Stimulated activated CD4-positive, alpha-beta T cell treated with anti-CD3 and anti-CD28 coated beads, TNF-alpha, amount 100 ng/mL, for 1 hour (primary cell): Measurements from ENCODE around the gene MORC1.

Source experiments
- DNase-seq, 3 donors: peaks; one replicate each; pipeline ENCODE4 v3.0.0-alpha.2; 2020; ENCODE audit warnings: low read depth in 3 of 3, low spot score in 1 of 3

MORC1 gene

DNA sequence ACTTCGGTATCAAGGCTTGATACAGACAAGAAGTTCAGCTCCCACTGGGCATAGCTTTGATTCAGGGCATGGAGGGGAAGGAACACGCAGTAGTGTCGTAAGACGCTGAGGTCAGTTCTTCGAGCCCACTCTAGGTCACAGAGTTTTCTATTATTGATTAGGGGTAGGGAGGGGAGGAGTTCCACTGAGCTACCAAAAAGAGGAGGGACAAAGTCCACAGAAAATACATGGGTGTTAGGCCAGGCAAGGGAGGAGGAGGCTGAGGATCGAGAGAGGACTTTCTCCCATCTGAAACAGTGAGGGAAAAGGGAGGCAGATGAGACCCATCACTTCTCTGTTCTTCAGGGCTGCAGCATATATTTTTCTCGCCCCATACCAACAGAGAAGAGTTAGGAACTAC is 89.2 kb downstream of the MORC1 start:
- no peak for DNase-seq

DNA sequence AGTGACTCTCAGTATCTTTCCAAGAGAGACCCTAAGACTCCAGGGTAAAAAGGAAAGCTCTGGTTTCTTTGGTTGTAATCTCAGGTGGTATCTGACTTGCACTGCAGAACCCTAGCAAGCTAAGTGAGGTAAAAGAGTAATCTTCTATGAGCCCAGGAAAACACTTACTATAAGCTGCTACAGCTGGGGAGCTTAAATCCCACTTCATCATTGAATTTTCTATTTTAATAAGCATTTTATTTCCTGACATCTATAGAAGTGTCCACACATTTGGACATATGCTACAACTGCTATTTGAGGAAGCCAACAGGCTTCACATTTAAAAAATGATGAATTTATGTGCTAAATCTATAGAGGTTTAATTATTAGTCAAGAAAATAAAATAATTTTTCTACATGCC is 91.1 kb downstream of the MORC1 start:
- no peak for DNase-seq

DNA sequence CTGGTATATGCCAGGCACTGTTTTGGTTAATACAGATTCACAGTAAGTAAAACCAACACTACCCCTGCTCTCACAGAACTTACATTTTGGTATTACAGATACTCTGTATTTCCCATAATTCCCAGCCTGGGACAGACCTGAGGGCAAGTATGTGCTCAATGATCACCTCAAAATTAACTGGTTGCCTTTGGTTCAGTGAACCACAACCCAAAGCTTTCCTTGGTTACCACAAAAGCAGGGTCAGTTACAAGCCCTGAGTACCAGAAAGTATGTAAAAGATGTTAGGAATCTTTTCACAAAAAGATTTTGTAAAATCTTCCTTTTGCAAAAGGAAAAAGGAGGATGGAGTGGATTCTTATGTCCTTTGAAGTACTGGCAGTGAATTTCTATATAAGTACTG is 92.0 kb downstream of the MORC1 start:
- no peak for DNase-seq

DNA sequence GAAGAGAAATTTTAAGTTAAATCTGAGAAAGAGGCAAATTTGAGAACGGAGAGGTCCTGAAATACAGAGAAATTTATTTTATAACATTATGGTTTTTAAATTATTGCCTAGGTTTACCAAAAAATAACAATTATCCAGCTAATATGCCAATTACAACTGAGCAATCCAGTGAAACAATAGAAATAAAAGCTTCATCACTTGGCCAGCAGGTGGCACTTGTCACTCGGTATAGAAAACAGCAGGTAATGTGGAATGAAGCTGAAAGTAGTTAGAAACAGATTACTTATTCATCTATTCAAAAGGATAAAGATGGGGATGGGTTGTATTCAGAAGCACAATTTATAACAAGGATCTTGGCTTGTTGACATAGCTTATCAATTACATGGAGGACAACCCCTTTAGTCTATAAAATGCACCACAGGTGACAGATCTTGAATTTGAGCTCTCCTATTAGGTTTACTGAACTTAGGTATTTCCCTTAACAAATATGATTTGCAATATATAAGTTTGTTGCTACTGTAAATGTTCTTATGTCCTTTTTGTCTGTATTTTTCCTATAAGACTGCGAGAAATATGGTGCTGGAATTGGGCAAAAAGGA is 94.2 kb downstream of the MORC1 start:
- DNase-seq, result no peak

DNA sequence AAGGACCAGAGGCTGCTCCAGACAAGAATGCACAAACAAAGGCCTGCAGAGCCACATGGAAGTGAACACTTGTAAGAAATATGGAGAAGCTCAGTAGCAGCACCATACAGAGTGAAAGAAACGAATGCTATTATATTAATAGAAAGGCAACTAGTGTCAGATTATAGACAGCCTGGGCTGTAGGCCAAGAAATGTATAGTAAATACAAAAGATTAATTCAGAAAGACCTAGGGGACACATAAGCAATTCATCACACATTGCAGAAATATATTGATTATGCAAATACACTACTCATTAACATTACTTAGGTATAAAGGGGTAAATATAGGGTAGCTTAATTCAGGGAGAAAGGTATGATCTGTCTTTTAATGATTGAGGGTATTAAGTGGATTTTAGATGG is 94.8 kb downstream of the MORC1 start:
- no peak for DNase-seq

DNA sequence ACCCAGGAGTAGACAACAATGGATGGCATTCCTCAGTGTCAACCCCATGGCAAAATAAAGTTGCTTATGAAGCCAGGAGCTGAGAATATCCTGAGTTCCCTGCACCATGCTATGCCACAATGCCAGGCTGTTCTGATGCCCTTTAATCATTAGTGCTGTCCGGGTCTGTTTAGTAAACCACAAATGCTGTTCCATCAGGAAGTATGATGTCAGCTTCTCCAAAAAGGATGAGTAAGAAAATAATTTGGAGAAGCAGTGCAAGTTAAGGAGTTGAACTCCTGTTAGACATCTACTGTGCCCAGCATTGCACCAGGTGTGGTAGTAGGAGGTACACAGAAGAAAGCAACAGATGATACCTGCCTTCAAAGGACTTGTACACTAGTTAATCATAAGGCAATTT is 96.4 kb downstream of the MORC1 start:
- DNase-seq, result no peak

DNA sequence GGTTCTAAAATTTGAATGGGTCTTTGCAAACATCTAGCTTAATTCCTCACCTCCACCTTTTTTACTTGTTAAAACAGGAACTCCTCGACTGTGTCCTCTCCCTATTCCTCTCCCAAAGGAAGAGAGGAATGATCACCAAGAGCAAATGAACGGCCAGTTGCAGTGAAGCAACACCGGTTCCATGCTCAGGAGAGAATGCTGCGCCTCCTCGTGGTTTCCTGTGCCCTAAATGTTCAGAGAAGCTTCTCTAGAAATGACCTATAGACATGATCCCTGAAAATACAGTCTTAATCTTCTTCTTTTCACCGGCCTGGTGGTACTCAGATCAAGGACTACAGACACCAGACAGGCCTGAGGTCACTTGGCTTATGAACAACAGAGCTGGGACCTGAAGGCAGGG is 99.1 kb downstream of the MORC1 start:
- no peak for DNase-seq

DNA sequence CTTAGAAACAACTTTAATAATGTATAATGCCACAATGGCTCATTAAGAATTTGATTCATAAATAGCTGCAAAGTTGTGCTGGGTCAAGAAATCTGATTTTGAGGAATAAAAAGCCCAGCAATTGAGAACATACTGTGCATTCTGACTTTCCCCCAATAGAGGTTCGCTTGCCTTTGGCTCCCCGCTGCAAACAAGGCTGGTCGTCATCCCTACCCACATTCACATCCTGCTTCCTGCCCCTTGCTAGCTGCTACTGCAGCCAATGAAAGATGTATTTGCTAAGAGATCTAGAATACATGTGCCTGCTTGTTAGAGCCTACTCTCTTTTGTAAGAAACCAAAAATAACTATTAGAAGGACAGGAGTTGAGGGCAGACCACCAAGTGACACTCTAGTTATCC is 112.5 kb downstream of the MORC1 start:
- no peak for DNase-seq

DNA sequence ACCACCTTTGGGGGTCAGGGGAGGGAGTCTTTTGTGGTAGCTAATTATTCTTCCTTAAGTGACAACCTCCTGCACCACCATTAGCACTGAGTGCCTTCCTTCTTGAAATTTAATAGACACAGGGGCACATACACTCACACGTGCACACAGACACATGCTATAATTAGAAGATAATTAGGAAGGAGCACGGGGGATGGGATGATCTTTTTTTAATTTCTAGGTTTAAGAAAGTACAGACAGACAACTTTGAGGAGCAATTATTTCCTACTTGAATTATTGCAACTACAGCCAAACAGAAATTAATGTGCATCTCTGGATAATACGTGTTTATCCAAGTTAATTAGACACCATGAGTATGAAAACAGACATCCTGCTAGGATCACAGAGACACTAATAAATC is 119.5 kb downstream of the MORC1 start:
- no peak for DNase-seq

DNA sequence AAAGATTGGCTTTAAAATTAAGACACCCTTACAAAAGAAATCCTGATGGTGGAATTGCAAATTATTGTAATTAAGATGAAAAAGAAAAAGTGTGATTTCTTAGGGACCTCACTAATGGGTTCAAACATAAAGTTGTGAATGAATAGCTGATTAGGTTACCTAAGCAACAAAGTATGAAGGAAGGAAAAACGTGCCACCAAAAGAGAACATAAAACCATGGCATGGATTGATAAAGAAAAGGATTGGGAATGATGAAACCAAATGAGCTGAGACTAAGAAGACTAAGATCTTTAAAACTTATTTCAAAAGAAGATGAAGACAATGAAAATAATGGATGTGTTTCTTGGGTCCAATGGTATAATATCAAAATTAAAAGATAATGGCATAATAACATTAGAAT is 132.1 kb downstream of the MORC1 start:
- no peak for DNase-seq

DNA sequence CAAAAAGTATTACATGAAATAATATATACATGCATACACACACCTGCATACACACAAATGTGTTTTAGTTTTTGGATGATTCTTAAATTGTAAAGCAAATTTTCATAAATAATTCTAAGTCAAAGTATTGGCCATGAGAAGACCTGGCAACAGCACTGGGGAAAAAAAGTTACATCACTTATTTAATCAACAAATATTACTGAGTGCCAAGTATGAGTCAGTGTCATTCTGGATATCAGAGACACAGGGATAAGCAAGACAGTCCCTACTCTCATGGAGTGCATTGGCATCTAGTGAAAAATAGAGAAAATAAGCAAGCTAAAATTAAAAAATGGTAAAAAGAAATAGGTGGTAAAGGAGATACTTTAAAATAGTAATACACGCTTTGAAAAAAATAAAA is 134.9 kb downstream of the MORC1 start:
- DNase-seq, result no peak

DNA sequence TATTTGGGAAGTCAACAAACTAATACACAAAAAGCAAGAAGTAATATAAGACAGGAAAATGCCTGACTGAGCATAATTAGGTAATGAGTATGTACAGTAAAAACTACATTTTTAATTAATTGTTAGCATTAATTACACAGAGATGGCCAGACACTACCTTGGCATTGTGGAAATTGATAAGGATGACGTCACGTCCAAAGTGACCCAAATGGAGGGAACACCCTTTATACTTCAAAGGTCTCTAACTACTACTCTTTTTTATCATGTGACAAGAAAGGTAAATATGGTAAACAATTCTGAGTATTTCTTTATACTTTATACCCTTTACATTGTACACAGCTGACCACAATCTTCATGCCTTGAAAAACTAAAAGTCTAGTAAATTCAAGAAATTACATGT is 141.9 kb downstream of the MORC1 start:
- DNase-seq, result no peak

DNA sequence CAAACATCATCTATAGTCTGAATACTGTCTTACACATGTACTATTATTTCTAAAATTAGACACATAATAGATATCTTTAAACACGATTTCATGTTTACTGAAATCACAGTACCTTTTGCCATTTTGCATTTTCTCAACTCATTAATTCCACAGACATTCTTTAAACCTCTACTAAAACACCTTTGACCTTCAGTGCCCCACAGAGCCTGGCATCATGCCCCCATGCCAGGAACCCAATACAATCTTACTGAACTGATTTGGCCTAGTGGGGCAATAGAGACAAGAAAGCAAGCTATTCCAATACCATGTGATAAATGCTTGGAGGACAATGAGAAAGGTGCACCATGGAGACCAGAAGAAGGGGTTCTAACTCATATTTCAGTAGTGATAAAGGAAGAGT is 144.9 kb downstream of the MORC1 start:
- no peak for DNase-seq

DNA sequence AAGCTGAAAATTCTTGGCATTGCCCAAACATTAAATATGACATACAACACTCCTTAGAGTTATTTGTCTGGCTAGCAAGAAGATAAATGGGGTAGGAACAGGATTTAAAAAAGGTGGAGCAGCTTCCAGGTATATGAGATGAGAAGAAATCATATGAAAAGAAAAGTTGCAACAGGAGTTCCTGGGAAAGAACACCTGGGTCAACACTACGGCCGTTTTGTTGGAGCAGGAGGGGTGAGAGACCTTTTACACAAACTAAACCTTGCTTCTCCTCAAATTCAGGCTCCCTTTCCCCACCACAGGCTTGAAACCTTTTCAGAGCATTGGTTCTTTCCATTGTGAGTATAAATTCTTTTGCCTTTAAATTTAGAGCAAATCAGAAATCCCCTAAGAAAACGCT is 145.5 kb downstream of the MORC1 start:
- no peak for DNase-seq

DNA sequence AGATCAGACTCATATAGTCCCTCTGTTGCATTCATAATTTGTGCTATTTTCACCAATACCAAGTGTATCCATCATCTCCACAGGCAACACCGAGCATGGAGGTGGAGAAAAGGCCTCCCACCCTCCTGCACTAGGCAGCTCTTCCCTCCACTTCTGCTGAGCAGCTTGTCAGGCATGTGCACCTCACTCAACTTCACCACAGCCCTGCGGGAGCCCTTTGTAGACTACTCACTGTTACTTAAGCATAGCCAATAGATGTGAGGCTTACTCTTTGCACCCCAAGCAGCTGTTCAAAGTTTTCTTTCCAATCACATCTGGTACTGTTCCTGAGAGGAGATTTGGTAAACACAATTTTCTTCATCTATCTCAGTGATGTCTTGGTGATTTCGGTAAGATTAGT is 147.4 kb downstream of the MORC1 start:
- DNase-seq, result no peak

DNA sequence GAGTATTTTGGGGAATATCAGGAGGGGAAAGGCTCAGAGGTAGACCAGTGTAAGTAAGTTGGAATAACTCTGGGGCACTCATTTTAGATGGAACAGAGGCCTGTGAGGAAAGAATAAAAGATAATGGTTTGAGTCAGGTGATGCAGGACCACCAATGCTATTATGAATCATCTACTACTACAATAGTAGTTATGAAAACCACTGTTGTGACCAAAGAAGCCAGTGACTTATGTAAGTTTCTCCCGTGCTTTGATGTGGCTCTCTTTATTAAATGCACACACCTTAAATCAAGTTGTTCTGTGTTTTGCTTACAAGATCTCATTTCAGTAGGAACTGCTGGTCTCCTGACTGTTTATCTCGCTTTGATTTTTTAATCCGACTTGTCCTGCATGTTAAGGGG is 151.2 kb downstream of the MORC1 start:
- DNase-seq, result no peak

DNA sequence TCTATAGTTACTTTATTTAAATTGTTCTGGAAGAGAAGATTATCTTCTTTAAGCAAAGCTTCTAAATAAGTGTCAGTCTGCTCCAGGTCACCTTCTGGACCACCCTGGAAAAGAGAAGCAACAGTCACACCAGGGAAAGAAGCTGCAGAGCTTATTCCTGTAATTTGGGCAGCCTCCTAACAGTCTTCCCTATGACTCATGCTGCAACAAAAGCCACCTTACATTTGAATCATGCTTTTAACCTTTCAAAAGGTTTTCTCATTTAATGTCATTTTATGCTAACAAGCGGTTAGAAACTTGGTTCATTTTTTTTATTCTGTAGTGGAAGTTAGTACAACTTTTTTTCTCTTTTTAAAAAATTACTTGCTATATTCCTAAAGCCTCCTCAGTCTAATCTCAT is 158.9 kb downstream of the MORC1 start:
- no peak for DNase-seq

DNA sequence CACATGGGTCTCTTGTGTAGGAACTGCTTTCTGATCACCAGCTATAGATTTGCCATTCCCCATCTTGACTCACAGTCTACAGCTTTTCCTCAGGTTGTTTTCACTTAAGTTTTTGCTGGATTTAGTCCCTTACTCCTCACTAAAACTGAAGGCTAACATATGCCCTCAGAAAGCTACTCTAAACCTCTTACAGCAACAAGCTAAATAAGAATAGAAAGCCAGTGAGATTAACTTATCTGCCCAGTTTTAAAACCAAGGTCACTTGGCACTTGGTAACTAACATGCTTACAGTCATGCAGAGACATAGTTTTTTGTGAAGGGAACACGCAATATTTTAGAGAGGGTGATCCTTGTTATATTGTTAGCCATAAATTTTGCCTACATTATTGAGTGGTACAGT is 164.2 kb downstream of the MORC1 start, which contains the start of gene GUCA1C:
TSS of gene GUCA1C (minus strand) at position 180 of the 400 bp plus-strand sequence. CDS start at position 63, 117 bp downstream.
- DNase-seq, result no peak

DNA sequence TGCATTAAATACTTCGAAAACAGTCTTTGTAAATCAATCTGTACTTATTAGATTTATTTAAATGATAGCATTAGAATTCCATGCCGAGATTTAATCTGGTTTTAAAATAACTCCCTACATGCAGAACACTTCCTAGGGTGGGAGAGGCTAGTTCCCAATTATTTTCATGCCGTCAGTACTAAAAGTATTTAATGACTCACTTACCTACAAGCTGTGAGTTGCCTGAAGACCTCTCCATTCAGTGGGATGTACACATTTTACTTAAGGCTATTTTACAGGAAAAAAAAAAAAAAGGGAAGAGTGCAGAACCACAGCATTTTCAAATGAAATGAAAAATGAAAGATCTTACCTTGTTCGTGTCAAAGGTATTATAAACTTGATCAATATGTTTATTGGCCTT is 164.7 kb downstream of the MORC1 start:
- no peak for DNase-seq

DNA sequence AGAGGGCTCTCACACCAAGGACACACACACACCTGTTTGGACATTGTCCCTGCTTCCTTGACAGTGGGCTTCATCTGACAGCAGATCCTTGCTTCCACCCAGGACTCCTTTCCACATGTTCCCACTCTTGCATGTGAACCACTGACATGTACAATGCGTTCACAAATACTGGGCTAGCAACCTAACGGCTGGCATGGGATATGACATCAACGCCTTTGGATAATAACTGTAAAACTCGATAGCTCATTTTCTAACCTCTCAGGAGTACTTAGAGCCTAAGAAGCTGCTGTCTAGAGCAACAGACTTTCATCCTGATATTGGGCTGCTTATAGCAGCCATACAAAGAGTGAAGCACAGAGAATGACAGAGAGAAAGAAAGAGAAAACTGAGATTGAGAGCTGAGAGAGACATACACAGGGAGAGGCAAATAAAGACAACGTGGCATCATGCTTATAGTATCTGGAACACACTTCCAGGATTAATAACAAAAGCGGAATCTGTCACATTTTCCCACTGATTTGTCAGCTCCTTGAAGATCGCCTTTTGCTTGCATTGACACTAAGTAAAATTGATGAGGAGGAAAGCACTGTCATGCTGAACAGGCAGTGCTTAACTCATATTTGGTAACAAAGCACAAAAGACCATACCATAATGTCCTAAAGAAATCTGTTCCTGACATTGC is 166.0 kb downstream of the MORC1 start:
- no peak for DNase-seq

DNA sequence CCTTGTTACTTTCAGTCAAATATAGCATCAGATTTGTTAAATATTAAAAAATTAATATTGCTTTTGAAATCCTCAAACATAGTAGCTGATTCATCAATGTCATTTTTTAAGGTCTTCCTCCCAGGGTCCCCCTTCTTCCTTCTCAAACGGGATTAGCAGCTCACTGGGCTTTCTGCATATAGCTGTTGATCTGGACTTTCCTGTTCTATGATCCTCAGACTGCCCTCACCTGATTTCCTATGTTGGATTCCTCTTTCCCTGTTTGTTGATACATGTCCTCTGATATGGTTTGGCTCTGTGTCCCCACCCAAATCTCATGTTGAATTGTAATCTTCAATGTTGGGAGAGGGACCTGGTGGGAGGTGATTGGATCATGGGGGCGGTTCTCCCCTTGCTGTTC is 170.1 kb downstream of the MORC1 start:
- DNase-seq, result no peak

DNA sequence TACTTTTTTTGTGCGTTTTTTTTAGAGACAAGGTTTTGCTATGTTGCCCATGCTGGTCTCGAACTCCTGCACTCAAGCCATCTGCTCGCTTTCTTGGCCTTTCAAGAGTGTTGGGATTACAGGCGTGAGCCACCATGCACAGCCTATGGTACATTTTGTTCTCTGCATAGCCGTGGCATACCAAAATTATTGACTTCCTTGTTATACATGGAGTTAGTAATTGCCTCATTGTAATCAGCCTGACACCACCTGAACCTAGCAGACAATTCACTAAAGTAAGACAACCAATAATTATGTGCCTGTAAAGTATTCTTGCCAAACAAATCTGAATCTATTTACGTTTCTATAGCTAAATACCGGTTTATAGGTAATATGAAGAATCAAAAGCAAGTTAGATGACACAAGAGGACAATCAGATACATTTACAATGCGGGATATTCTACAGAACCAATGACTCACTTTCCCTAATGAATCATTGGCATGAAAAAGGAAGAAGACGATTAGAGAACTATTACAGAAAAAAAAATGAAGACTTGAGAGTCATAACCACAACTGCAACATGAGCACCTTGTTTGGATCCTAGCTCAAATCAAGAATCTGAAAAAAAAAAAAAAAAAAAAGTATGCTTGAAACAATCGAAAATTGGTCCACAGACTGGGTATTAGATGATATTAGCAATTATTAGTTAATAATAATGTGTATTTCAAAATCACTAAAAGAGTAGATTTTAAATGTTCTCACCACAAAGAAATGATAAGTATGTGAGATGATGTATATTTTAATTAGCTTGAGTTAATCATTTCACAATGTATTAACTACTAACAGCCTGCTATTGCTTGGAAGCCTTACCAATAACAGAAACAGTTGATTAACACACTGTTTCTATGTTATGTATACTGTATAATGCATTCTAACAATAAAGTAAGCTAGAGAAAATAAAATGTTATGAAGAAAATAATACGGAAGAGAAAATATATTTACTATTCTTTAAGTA is 171.3 kb downstream of the MORC1 start:
- DNase-seq, result no peak
